Hepatocyte (in vitro differentiated cells): ENCODE data around the gene GULP1.
"Not testable (repeated sequence)": the region's sequence is repeated elsewhere in the genome, so short reads cannot be mapped to it uniquely, and the experiment has no call there.

ENCODE experiments used
- CTCF ChIP-seq: fragments of 200-600 bp; sonication (generic); IDR thresholded peaks from 2 replicates; pipeline ENCODE4 v1.5.1; 2016; ENCODE audit warnings: antibody characterized with exemption, mild to moderate bottlenecking; ENCODE audit not compliant: poor library complexity
- EZH2 ChIP-seq: fragments of 200-600 bp; sonication (generic); IDR thresholded peaks from 2 replicates; pipeline ENCODE4 v1.6.1; 2016; ENCODE audit warnings: antibody characterized with exemption, mild to moderate bottlenecking, borderline replicate concordance
- EZH2phosphoT487 ChIP-seq: fragments of 200-600 bp; sonication (generic); IDR thresholded peaks from one replicate; pipeline ENCODE4 v1.6.1; 2018; ENCODE audit warnings: antibody characterized with exemption, mild to moderate bottlenecking, low read depth, moderate library complexity; ENCODE audit not compliant: unreplicated experiment, severe bottlenecking

GRCh38 chr2:188606596-188606995 is 314.9 kb downstream of the GULP1 start:
- TF ChIP-seq CTCF, EZH2phosphoT487, EZH2: not testable (repeated sequence)
